ENCODE data around the gene TNFRSF8.

- TF ChIP-seq CTCF (conservative IDR thresholded peaks at IDR 0.05; ENCODE audit: low read depth, low read length) = no peak
- TF ChIP-seq EZH2 (IDR thresholded peaks at IDR 0.05; ENCODE audit: borderline replicate concordance, low read depth, low read length, poor library complexity, severe bottlenecking) = no peak
Observed at GRCh38 chr1:12152113-12152891, 89.2 kb downstream of the TNFRSF8 start.
